Fibroblast of mammary gland (primary cell): ENCODE measurements around the gene TNFSF13B.

ENCODE experiments used
- DNase-seq: peaks from one replicate; pipeline ENCODE4 v3.0.0-alpha.2; 2010; ENCODE audit warnings: low read depth
- H3K4me3 ChIP-seq: 2 replicates; pipeline ENCODE4 v1.5.1; 2011; ENCODE audit warnings: low read depth, mild to moderate bottlenecking, low read length, moderate library complexity; ENCODE audit not compliant: control insufficient read depth
- CTCF ChIP-seq: conservative IDR thresholded peaks from 2 replicates; pipeline ENCODE4 v1.5.1; 2011; ENCODE audit warnings: low read depth, low read length, inconsistent platforms; ENCODE audit not compliant: control insufficient read depth, insufficient read depth

TNFSF13B gene

GRCh38 chr13:108269601-108270328 is at the start of gene TNFSF13B:
TNFSF13B (plus strand) TSS chr13:108269718; CDS start chr13:108269896, 178 bp downstream.
- TF ChIP-seq CTCF = peak; percentile 5
- DNase-seq = peak; percentile 46
- peak within 1 kb of the TSS; percentile 35 for H3K4me3 ChIP-seq

GRCh38 chr13:108220041-108220440 is 49.5 kb upstream of the TNFSF13B start:
- no peak overlapping the region for H3K4me3 ChIP-seq
- no peak for DNase-seq
- no peak for TF ChIP-seq CTCF

GRCh38 chr13:108223687-108224503 is 45.6 kb upstream of the TNFSF13B start:
- no peak overlapping the region for H3K4me3 ChIP-seq
- no peak for TF ChIP-seq CTCF
- no peak for DNase-seq

GRCh38 chr13:108225440-108225839 is 44.1 kb upstream of the TNFSF13B start:
- no peak for TF ChIP-seq CTCF
- no peak for DNase-seq
- H3K4me3 ChIP-seq = no peak overlapping the region

GRCh38 chr13:108226184-108226583 is 43.3 kb upstream of the TNFSF13B start:
- DNase-seq = no peak
- no peak for TF ChIP-seq CTCF
- H3K4me3 ChIP-seq = no peak overlapping the region

- peak; percentile 54 for DNase-seq
- H3K4me3 ChIP-seq = no peak overlapping the region
- peak; percentile 72 for TF ChIP-seq CTCF
Measured at GRCh38 chr13:108227651-108228272, 41.8 kb upstream of the TNFSF13B start.
